Kidney tubule cell (primary cell): Measurements from ENCODE around the gene CHD9NB.
A peak's percentile ranks its signal among the peaks of the same experiment; 100 is the strongest.

Experiments used
- DNase-seq: peaks from one replicate; pipeline ENCODE4 v3.0.0-alpha.2; 2018; ENCODE audit warnings: low spot score

Gene CHD9NB

GRCh38 chr16:53029971-53030370 lies 22.7 kb downstream of the CHD9NB start:
- DNase-seq, result no peak

GRCh38 chr16:53024045-53024444 lies 28.7 kb downstream of the CHD9NB start:
- no peak for DNase-seq

- peak; percentile 53 for DNase-seq
These were observed 30.3 kb downstream of the CHD9NB start for GRCh38 chr16:53022374-53022773.

GRCh38 chr16:53018834-53019416 lies 33.8 kb downstream of the CHD9NB start:
- DNase-seq, result no peak

- DNase-seq, result no peak
These were observed 38.4 kb downstream of the CHD9NB start for GRCh38 chr16:53014287-53014686.

- no peak for DNase-seq
These were observed 45.6 kb downstream of the CHD9NB start for GRCh38 chr16:53007095-53007494.

GRCh38 chr16:52997922-52998321 lies 54.8 kb downstream of the CHD9NB start:
- no peak for DNase-seq

- no peak for DNase-seq
These were observed 57.8 kb downstream of the CHD9NB start for GRCh38 chr16:52994942-52995341.

GRCh38 chr16:52993179-52993578 lies 59.5 kb downstream of the CHD9NB start:
- DNase-seq, result no peak

GRCh38 chr16:52991572-52991971 lies 61.1 kb downstream of the CHD9NB start:
- no peak for DNase-seq
